H1 (cell line): ENCODE data around the gene GLIS2. TPM values are rescaled to one million over a fixed set of nuclear protein-coding genes. Genes with fewer than 3 reads are reported as not detected.

ENCODE experiments used
- ASH2L ChIP-seq: fragments of 200-600, 300-600 bp; sonication (generic); IDR thresholded peaks from one replicate; pipeline ENCODE4 v1.7.1; 2017; ENCODE audit warnings: low read length
- EGR1 ChIP-seq: IDR thresholded peaks from 2 replicates; pipeline ENCODE4 v1.6.1; 2011; ENCODE audit warnings: low read depth, low read length, borderline replicate concordance
- KDM1A ChIP-seq: fragments of 200-600, 300-600 bp; sonication (generic); IDR thresholded peaks from 2 replicates; pipeline ENCODE4 v1.7.1; 2016; ENCODE audit warnings: mild to moderate bottlenecking, low read length, borderline replicate concordance
- KDM5A ChIP-seq: fragments of 200-600 bp; IDR thresholded peaks from 2 replicates; pipeline ENCODE4 v1.7.1; 2012; ENCODE audit warnings: mild to moderate bottlenecking, low read length, inconsistent platforms, mixed read lengths
- MAX ChIP-seq: IDR thresholded peaks from 2 replicates; pipeline ENCODE4 v1.6.1; 2012; ENCODE audit warnings: inconsistent platforms
- RXRA ChIP-seq: IDR thresholded peaks from 2 replicates; pipeline ENCODE4 v1.6.1; 2011; ENCODE audit warnings: low read depth, mild to moderate bottlenecking, low read length, moderate library complexity; ENCODE audit not compliant: insufficient read depth
- TAF1 ChIP-seq: IDR thresholded peaks from 2 replicates; pipeline ENCODE4 v1.6.1; 2011; ENCODE audit warnings: mild to moderate bottlenecking, low read depth, low read length
- TEAD4 ChIP-seq: IDR thresholded peaks from 2 replicates; pipeline ENCODE4 v1.6.1; 2012; ENCODE audit warnings: low read depth, low read length, inconsistent platforms, mixed read lengths
- YY1 ChIP-seq: IDR thresholded peaks from 2 replicates; pipeline ENCODE4 v1.6.1; 2011; ENCODE audit warnings: low read depth, mild to moderate bottlenecking, low read length
- polyA plus RNA-seq, 7 experiments: library from polyadenylated mRNA; depleted of rRNA in 3 of 7; stranded (reverse) in 5 of 7; unstranded in 2 of 7; fragments of >200 nt in 5 of 7; fragments of 200-250 nt in 2 of 7; gene quantifications; 1 replicate in 5 of 7; 2 replicates in 1 of 7; 4 replicates in 1 of 7; pipeline versions ENCODE4 v1.2.1 to v1.2.3, GENCODE V29; 2011 to 2013; ENCODE audit warnings: missing spikeins in 2 of 7, mixed read lengths in 2 of 7
- total RNA-seq: library from RNA; stranded (reverse); fragmentation: NEBNext Ultra II Directional; extraction: Animal tissue kit (Norgen Biotek cat#: 25700); gene quantifications from 2 replicates; pipeline ENCODE4 v1.2.1, GENCODE V29; 2021
- TF ChIP-seq, protein P1 (sequence below), 3 experiments: IDR thresholded peaks; 1 replicate in 2 of 3; 2 replicates in 1 of 3; pipeline versions ENCODE4 v1.5.1 to v1.6.1; 2011; ENCODE audit warnings: low read length in 3 of 3, mild to moderate bottlenecking in 3 of 3, inconsistent platforms in 2 of 3, low read depth in 1 of 3, moderate library complexity in 1 of 3; ENCODE audit not compliant: insufficient read depth in 1 of 3; ENCODE audit errors: control extremely low read depth in 1 of 3

The GLIS2 gene
- total and polyA plus RNA-seq, 2 of the 8 experiments (the other 6 are each of a cell fraction or from before 2014, with no cell fraction given), result 4.3 to 17.4 TPM

- TF ChIP-seq, protein P1, sequence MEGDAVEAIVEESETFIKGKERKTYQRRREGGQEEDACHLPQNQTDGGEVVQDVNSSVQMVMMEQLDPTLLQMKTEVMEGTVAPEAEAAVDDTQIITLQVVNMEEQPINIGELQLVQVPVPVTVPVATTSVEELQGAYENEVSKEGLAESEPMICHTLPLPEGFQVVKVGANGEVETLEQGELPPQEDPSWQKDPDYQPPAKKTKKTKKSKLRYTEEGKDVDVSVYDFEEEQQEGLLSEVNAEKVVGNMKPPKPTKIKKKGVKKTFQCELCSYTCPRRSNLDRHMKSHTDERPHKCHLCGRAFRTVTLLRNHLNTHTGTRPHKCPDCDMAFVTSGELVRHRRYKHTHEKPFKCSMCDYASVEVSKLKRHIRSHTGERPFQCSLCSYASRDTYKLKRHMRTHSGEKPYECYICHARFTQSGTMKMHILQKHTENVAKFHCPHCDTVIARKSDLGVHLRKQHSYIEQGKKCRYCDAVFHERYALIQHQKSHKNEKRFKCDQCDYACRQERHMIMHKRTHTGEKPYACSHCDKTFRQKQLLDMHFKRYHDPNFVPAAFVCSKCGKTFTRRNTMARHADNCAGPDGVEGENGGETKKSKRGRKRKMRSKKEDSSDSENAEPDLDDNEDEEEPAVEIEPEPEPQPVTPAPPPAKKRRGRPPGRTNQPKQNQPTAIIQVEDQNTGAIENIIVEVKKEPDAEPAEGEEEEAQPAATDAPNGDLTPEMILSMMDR (IDR thresholded peaks at IDR 0.05; ENCODE audit: control extremely low read depth in 1 of 3, insufficient read depth in 1 of 3, low read depth in 1 of 3, low read length in 3 of 3), result peak; percentile 93 to 98 (median 94)
- TF ChIP-seq MAX, result peak; percentile 78
- TF ChIP-seq EGR1, result no peak
- peak; percentile 63; the same call in 1 of the 2 replicates for TF ChIP-seq KDM1A
- peak; percentile 65; the same call in 1 of the 2 replicates for TF ChIP-seq YY1
- peak; percentile 23 for TF ChIP-seq ASH2L
- TF ChIP-seq TEAD4, result peak; percentile 96
- TF ChIP-seq TAF1, result peak; percentile 57; the same call in 1 of the 2 replicates
- no peak for TF ChIP-seq KDM5A
- 0 out of 2 replicates have a peak, but pooled peaks have one; percentile 50 for TF ChIP-seq RXRA
- TF ChIP-seq, all 59 proteins: peak for 14
Measured at GRCh38 chr16:4309833-4310266, 6.0 kb upstream of the GLIS2 start (continued).
